D721Med (cell line): ENCODE data around the gene ADAMTS17.

Experiments
- DNase-seq: peaks from one replicate; pipeline ENCODE4 v3.0.0; 2011; ENCODE audit warnings: low spot score; ENCODE audit not compliant: insufficient read length
- FAIRE-seq: peaks from 2 replicates; lab custom pipeline; 2011; peaks lifted over from hg19 to GRCh38; lab: Jason Lieb, UNC
- CTCF ChIP-seq: IDR thresholded peaks from 2 replicates; pipeline ENCODE4 v1.5.1; 2012; ENCODE audit warnings: mild to moderate bottlenecking, control low read depth; ENCODE audit not compliant: insufficient read depth; ENCODE audit errors: missing control alignments

ADAMTS17 gene

DNA sequence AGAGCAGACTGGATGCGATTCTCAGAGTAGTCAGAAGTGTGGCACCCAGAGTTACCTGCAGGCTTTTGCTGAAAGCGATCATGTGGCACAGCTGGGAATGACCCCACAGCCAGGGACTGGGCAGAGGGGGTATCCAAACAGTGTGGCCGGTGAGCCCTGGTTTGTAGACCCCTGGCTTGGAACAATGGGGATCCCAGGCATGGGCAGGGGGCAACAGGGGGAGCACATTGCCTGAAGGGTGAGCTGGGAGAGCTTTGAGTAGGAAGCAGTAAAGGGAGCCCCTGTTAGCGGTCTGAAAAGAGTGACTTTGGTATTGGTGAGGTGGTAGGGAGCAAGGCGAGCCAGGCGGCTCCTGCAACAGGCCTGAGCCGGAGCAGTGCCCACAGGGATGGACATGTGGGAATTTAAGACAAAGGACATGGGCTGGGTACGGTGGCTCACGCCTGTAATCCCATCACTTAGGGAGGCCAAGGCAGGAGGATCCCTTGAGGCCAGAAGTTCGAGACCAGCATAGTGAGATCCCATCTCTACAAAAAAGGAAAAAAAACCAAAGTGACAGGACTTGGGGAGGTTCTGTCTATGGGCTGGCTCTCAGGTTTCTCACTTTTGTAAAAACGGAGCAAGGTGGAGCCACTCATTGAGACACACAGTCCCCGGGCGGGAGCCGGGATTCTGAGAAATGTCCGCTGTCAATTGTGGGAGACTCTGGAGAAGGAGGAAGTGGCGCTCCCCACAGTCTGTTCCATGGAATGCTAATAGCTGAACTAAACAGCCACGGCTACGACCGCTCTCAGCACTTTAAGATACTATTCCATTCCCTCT lies 384.7 kb downstream of the ADAMTS17 start:
- DNase-seq = no peak
- TF ChIP-seq CTCF = no peak
- FAIRE-seq = no peak

DNA sequence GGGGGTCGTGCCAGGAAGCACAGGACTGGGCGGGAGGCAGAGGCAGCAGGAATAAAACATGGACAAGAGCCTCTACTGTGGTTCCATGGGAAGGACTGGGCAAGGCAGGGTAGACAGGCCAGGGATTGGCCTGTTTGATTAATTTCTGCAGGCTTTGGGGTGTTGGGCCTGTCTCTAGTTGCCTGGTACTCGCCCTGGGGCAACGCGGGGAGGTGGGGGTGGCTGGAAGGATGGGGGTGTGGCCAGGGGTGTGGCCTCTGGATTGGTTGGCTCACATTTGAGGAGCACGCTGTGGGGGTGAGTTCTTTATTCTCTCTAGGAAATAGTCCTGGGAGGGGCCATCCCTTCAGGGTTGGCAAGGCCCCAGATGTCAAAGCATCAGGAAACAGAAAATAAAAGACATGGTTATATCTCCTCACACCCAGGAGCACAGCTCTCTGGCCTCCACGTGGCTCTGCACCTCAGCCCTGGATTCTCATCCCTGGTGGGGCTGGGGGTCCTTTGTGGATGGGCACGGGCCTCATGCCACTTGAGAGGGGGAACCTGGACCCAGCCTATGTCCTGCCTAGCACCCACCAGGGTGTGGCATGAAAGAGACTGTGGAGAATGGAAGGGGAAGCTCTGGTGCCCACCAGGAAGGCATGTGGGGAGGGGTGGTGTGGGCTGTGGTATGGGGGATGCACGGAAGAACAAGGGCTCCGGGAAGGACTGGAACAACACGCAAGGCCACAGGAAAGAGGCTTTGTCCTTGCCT lies 385.6 kb downstream of the ADAMTS17 start:
- no peak for FAIRE-seq
- DNase-seq = no peak
- no peak for TF ChIP-seq CTCF

- TF ChIP-seq CTCF = no peak
- no peak for DNase-seq
- FAIRE-seq = no peak
Measured at GRCh38 chr15:99955532-99955931, 386.2 kb downstream of the ADAMTS17 start.

GRCh38 chr15:99955181-99955525 lies 386.6 kb downstream of the ADAMTS17 start:
- FAIRE-seq (no peak), DNase-seq (no peak)
- no peak for TF ChIP-seq CTCF

DNA sequence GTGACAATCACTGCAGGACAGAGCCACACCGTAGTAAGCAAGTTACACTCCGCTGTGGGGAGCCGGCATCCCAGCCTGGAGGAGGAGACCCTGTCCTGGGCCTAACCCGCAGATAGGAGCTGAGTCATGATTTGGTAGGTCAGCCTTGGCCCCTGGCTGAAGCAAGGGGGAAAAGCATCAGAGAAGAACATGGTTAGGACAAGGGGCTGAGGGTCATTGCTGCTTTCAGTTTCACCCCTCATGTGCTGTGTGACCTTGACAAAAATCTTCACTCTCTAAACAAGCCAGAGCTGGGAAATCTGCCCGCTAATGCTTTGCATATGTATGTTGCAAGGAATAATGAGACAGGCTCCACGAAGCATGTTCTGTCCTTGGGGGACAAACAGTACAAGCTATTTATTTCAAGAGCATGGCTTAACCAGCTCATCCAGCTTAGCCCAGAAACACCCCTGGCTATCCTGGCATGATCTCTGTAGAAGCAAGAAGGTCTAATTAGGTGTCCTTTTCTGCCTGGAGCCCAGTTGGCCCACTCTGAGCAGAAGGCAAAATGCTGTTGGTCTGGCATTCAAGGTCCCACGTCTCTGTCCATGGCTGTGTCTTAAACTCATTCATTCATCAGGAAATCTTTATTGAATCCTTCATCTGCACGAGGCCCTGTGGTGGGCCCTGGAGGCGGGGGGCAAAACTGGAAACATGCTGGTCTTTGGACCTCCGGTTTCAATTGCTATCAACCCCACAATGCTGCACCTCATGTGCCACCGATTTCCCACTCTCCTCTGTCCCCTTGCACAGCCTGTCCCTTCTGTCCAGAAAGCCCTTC lies 387.2 kb downstream of the ADAMTS17 start:
- DNase-seq = no peak
- no peak for FAIRE-seq

GRCh38 chr15:99953886-99954285 lies 387.9 kb downstream of the ADAMTS17 start:
- FAIRE-seq (no peak), DNase-seq (no peak)
- TF ChIP-seq CTCF = no peak

More for the DNA sequence above, 387.2 kb downstream of the ADAMTS17 start:
- no peak for TF ChIP-seq CTCF
